Endodermal cell (in vitro differentiated cells): ENCODE data around the gene CCDC69. TPM values are rescaled to one million over a fixed set of nuclear protein-coding genes. Genes with fewer than 3 reads are reported as not detected.

Experiments used
- DNase-seq: peaks from one replicate; pipeline ENCODE4 v3.0.0-alpha.2; 2017
- H3K27ac ChIP-seq: 2 replicates; pipeline ENCODE4 v1.5.1; 2013; ENCODE audit warnings: mild to moderate bottlenecking, low read depth, low read length, moderate library complexity
- H3K27me3 ChIP-seq: 2 replicates; pipeline ENCODE4 v1.6.1; 2013; ENCODE audit warnings: mild to moderate bottlenecking, low read length, moderate library complexity; ENCODE audit not compliant: insufficient read depth, control insufficient read depth, poor library complexity, severe bottlenecking
- H3K36me3 ChIP-seq: 2 replicates; pipeline ENCODE4 v1.7.0; 2013; ENCODE audit warnings: mild to moderate bottlenecking, low read length, moderate library complexity; ENCODE audit not compliant: control insufficient read depth, insufficient read depth
- H3K4me1 ChIP-seq: one replicate; pipeline ENCODE4 v1.7.0; 2013; ENCODE audit warnings: low read length; ENCODE audit not compliant: control insufficient read depth, insufficient read depth
- H3K4me3 ChIP-seq: 2 replicates; pipeline ENCODE4 v1.5.1; 2013; ENCODE audit warnings: mild to moderate bottlenecking, low read length, moderate library complexity
- H3K9ac ChIP-seq: 2 replicates; pipeline ENCODE4 v1.6.1; 2013; ENCODE audit warnings: mild to moderate bottlenecking, low read length, moderate library complexity; ENCODE audit not compliant: poor library complexity, severe bottlenecking; ENCODE audit errors: extremely low read depth
- H3K9me3 ChIP-seq: 2 replicates; pipeline ENCODE4 v1.6.1; 2013; ENCODE audit warnings: mild to moderate bottlenecking, low read length, moderate library complexity; ENCODE audit not compliant: control insufficient read depth
- H3K27ac Mint-ChIP-seq: 2 replicates; pipeline ENCODE4 v1.8.0; 2020; ENCODE audit warnings: mixed read lengths
- H3K27me3 Mint-ChIP-seq: 2 replicates; pipeline ENCODE4 v1.8.0; 2021; ENCODE audit warnings: mild to moderate bottlenecking, mixed read lengths; ENCODE audit not compliant: insufficient read depth
- H3K36me3 Mint-ChIP-seq: 2 replicates; pipeline ENCODE4 v1.8.0; 2020; ENCODE audit warnings: low read depth, mixed read lengths
- H3K4me1 Mint-ChIP-seq: 2 replicates; pipeline ENCODE4 v1.8.0; 2020; ENCODE audit warnings: mixed read lengths
- H3K4me3 Mint-ChIP-seq: 2 replicates; pipeline ENCODE4 v1.8.0; 2020; ENCODE audit warnings: mild to moderate bottlenecking, moderate library complexity, mixed read lengths
- H3K9me3 Mint-ChIP-seq: 2 replicates; pipeline ENCODE4 v1.8.0; 2020; ENCODE audit warnings: mild to moderate bottlenecking, mixed read lengths
- CTCF ChIP-seq: fragments of 200-600 bp; sonication (generic); conservative IDR thresholded peaks from 2 replicates; pipeline ENCODE4 v1.5.0; 2021; ENCODE audit warnings: antibody characterized with exemption, mild to moderate bottlenecking
- WGBS, 2 experiments: methylation state at CpG; one replicate each; pipeline versions ENCODE4 v1.1.5 to v1.1.7; 2013; ENCODE audit warnings: missing lambda C conversion rate in 2 of 2, mixed read lengths in 1 of 2; ENCODE audit not compliant: insufficient coverage in 1 of 2, insufficient read length in 1 of 2; 5-methylcytosine and 5-hydroxymethylcytosine counted together
- total RNA-seq, 2 donors: library from RNA; stranded (reverse); fragmentation: NEBNext Ultra II Directional in 1 of 2; extraction: Animal tissue kit (Norgen Biotek cat#: 25700) in 1 of 2; gene quantifications; 2 replicates in 1 of 2; 3 replicates in 1 of 2; pipeline ENCODE4 v1.2.1, GENCODE V29; 2021

CCDC69 gene
- total RNA-seq, 2 donors from 2014 or later: 4.4 to 6.4 TPM

GRCh38 chr5:151180291-151180690 lies 43.6 kb downstream of the CCDC69 start:
- Histone ChIP-seq H3K9me3 (no peaks in the 10 kb centered on the region), H3K4me1 (no peaks in the 10 kb centered on the region), H3K4me3 (no peak overlapping the region), H3K36me3 (no peaks in the 10 kb centered on the region), H3K27me3 (no peaks in the 10 kb centered on the region), H3K27ac (no peak overlapping the region), H3K9ac (no peak overlapping the region)
- no peak overlapping the region for H3K27ac Mint-ChIP-seq
- H3K36me3 Mint-ChIP-seq: no peaks in the 10 kb centered on the region
- no peak for DNase-seq
- no peaks in the 10 kb centered on the region for H3K4me1 Mint-ChIP-seq
- H3K9me3 Mint-ChIP-seq: no peaks in the 10 kb centered on the region
- peaks cover 8% of the 10 kb centered on the region for H3K27me3 Mint-ChIP-seq
- H3K4me3 Mint-ChIP-seq: no peak overlapping the region
- no peak for TF ChIP-seq CTCF
- 92 to 100% methylated on average over 4 to 6 of the region's 6 CpGs for WGBS, 2 experiments

GRCh38 chr5:151179489-151179840 lies 44.4 kb downstream of the CCDC69 start:
- no peak for TF ChIP-seq CTCF
- no peak for DNase-seq
- Histone ChIP-seq H3K36me3 (no peaks in the 10 kb centered on the region), H3K27ac (no peak overlapping the region), H3K9ac (no peak overlapping the region), H3K4me3 (no peak overlapping the region), H3K4me1 (no peaks in the 10 kb centered on the region), H3K9me3 (no peaks in the 10 kb centered on the region), H3K27me3 (no peaks in the 10 kb centered on the region)
- peaks cover 1% of the 10 kb centered on the region for H3K4me1 Mint-ChIP-seq
- H3K4me3 Mint-ChIP-seq: no peak overlapping the region
- no peaks in the 10 kb centered on the region for H3K36me3 Mint-ChIP-seq
- H3K27me3 Mint-ChIP-seq: peaks cover 8% of the 10 kb centered on the region
- H3K9me3 Mint-ChIP-seq: no peaks in the 10 kb centered on the region
- H3K27ac Mint-ChIP-seq: no peak overlapping the region
- WGBS, 2 experiments: 91 to 100% methylated on average over 3 to 4 of the region's 4 CpGs

- TF ChIP-seq CTCF: no peak
- H3K4me3 ChIP-seq: no peak overlapping the region
- 88 to 94% methylated on average over 3 to 5 of the region's 5 CpGs for WGBS, 2 experiments
- H3K9ac ChIP-seq: no peak overlapping the region
- H3K9me3 Mint-ChIP-seq: no peaks in the 10 kb centered on the region
- no peaks in the 10 kb centered on the region for H3K9me3 ChIP-seq
- no peak for DNase-seq
- H3K27me3 Mint-ChIP-seq: peaks cover 8% of the 10 kb centered on the region
- no peaks in the 10 kb centered on the region for H3K36me3 ChIP-seq
- no peak overlapping the region for H3K4me3 Mint-ChIP-seq
- H3K27ac ChIP-seq: no peak overlapping the region
- H3K27ac Mint-ChIP-seq: no peak overlapping the region
- no peaks in the 10 kb centered on the region for H3K27me3 ChIP-seq
- H3K4me1 ChIP-seq: no peaks in the 10 kb centered on the region
- H3K4me1 Mint-ChIP-seq: peaks cover 2% of the 10 kb centered on the region
- no peaks in the 10 kb centered on the region for H3K36me3 Mint-ChIP-seq
Measured at GRCh38 chr5:151178777-151179488, 45.0 kb downstream of the CCDC69 start.
